Esophagus squamous epithelium (tissue), 4 donors: ENCODE data around the gene UNK.

ENCODE experiments used
- POLR2A ChIP-seq, 4 donors: fragments of 450-650 bp; IDR thresholded peaks; one replicate each; pipeline ENCODE4 v1.6.1; 2017; ENCODE audit warnings: antibody characterized with exemption in 4 of 4, mild to moderate bottlenecking in 4 of 4, moderate library complexity in 3 of 4
- TF ChIP-seq, protein P1 (sequence below), 6 experiments: fragments of 450-650 bp in 4 of 6; fragments of 200-600 bp in 2 of 6; sonication (generic) in 2 of 6; IDR thresholded peaks; one replicate each; pipeline ENCODE4 v1.5.1; 2016 to 2019; ENCODE audit warnings: antibody characterized with exemption in 6 of 6, mild to moderate bottlenecking in 4 of 6, moderate library complexity in 4 of 6

DNA sequence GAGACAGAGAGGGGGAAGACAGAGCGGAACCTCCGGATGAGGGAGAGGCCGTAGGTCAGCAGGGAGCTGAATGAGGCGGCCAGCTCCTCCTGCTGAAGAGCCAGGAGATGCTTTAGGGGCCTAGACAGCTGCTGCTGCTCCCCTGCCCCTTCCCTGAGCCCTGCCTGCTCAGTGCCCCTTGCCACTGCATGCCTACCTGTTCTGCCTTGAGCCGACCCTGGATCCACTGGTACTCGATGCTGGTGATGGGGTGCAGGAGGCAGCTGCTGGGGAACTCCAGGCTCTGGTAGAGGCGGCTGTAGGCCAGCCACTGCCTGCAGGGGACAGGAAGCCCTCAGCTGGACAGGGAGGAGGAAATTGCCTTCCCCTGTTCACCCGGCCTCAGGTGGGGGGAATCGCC is 52.0 kb downstream of the UNK start:
- TF ChIP-seq, protein P1, sequence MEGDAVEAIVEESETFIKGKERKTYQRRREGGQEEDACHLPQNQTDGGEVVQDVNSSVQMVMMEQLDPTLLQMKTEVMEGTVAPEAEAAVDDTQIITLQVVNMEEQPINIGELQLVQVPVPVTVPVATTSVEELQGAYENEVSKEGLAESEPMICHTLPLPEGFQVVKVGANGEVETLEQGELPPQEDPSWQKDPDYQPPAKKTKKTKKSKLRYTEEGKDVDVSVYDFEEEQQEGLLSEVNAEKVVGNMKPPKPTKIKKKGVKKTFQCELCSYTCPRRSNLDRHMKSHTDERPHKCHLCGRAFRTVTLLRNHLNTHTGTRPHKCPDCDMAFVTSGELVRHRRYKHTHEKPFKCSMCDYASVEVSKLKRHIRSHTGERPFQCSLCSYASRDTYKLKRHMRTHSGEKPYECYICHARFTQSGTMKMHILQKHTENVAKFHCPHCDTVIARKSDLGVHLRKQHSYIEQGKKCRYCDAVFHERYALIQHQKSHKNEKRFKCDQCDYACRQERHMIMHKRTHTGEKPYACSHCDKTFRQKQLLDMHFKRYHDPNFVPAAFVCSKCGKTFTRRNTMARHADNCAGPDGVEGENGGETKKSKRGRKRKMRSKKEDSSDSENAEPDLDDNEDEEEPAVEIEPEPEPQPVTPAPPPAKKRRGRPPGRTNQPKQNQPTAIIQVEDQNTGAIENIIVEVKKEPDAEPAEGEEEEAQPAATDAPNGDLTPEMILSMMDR (IDR thresholded peaks at IDR 0.05), result no peak
- TF ChIP-seq POLR2A (IDR thresholded peaks at IDR 0.05), result no peak
